CD14-positive monocyte (primary cell): ENCODE results near the gene MSI2. TPM values are rescaled to one million over a fixed set of nuclear protein-coding genes. Genes with fewer than 3 reads are reported as not detected.

ENCODE experiments used
- DNase-seq, 3 donors: peaks; one replicate each; pipeline ENCODE4 v3.0.0-alpha.2; 2011 to 2022
- H2AFZ ChIP-seq: 2 replicates; pipeline ENCODE4 v1.6.0; 2012; ENCODE audit warnings: mild to moderate bottlenecking, low read depth, low read length, inconsistent platforms; ENCODE audit not compliant: insufficient read depth, poor library complexity, severe bottlenecking
- H3K27ac ChIP-seq, 2 donors: 1 replicate in 1 of 2; 2 replicates in 1 of 2; pipeline ENCODE4 v1.5.1; 2012 to 2013; ENCODE audit warnings: low read length in 2 of 2, control low read depth in 1 of 2, inconsistent platforms in 1 of 2, low read depth in 1 of 2, mild to moderate bottlenecking in 1 of 2
- H3K27me3 ChIP-seq, 2 donors: one replicate each; pipeline versions ENCODE4 v1.6.0 to v1.6.1; 2011 to 2013; ENCODE audit warnings: low read length in 2 of 2; ENCODE audit not compliant: control insufficient read depth in 2 of 2, insufficient read depth in 2 of 2
- H3K36me3 ChIP-seq, 2 donors: replicated peaks in 1 of 2; 1 replicate in 1 of 2; 2 replicates in 1 of 2; pipeline versions ENCODE4 v1.5.1 to v1.6.1; 2012 to 2013; ENCODE audit warnings: low read length in 2 of 2, control low read depth in 1 of 2, inconsistent platforms in 1 of 2, mild to moderate bottlenecking in 1 of 2; ENCODE audit not compliant: insufficient read depth in 2 of 2, control insufficient read depth in 1 of 2
- H3K4me1 ChIP-seq, 2 donors: 1 replicate in 1 of 2; 2 replicates in 1 of 2; pipeline versions ENCODE4 v1.5.1 to v1.6.1; 2012 to 2013; ENCODE audit warnings: low read length in 2 of 2, control low read depth in 1 of 2, inconsistent platforms in 1 of 2, mild to moderate bottlenecking in 1 of 2, moderate library complexity in 1 of 2; ENCODE audit not compliant: insufficient read depth in 2 of 2, control insufficient read depth in 1 of 2
- H3K4me2 ChIP-seq: replicated peaks from 2 replicates; pipeline ENCODE3; 2012; ENCODE audit warnings: low read length, moderate library complexity, mild to moderate bottlenecking; ENCODE audit not compliant: poor library complexity, severe bottlenecking; ENCODE audit errors: extremely low read depth
- H3K4me3 ChIP-seq, 3 experiments: fragments of 200-600 bp in 1 of 3; sonication (generic) in 1 of 3; replicated peaks in 1 of 3; 1 replicate in 2 of 3; 2 replicates in 1 of 3; pipeline ENCODE4 v1.5.1; 2011 to 2013; ENCODE audit warnings: low read length in 3 of 3, mild to moderate bottlenecking in 3 of 3, control low read depth in 2 of 3, low read depth in 2 of 3, inconsistent platforms in 1 of 3, moderate library complexity in 1 of 3
- H3K79me2 ChIP-seq: 2 replicates; pipeline ENCODE4 v1.6.0; 2012; ENCODE audit warnings: mild to moderate bottlenecking, control low read depth, inconsistent platforms, low read length, moderate library complexity; ENCODE audit not compliant: insufficient read depth
- H3K9ac ChIP-seq: 2 replicates; pipeline ENCODE4 v1.6.0; 2017; ENCODE audit warnings: low read length, mild to moderate bottlenecking; ENCODE audit not compliant: insufficient read depth, poor library complexity, severe bottlenecking
- H3K9me3 ChIP-seq, 2 donors: replicated peaks in 1 of 2; 1 replicate in 1 of 2; 2 replicates in 1 of 2; pipeline versions ENCODE4 v1.5.1 to v1.6.1; 2012 to 2013; ENCODE audit warnings: low read length in 2 of 2, control low read depth in 1 of 2; ENCODE audit not compliant: control insufficient read depth in 1 of 2, insufficient read depth in 1 of 2
- H4K20me1 ChIP-seq: 2 replicates; pipeline ENCODE4 v1.6.0; 2012; ENCODE audit warnings: mild to moderate bottlenecking, low read length, control low read depth, moderate library complexity; ENCODE audit not compliant: insufficient read depth
- H3K27ac Mint-ChIP-seq, 7 donors: one replicate each; pipeline ENCODE4 v1.8.0; 2020; ENCODE audit warnings: mild to moderate bottlenecking in 7 of 7, mixed read lengths in 7 of 7, moderate library complexity in 6 of 7, inconsistent platforms in 2 of 7
- H3K27me3 Mint-ChIP-seq, 3 donors: one replicate each; pipeline ENCODE4 v1.8.0; 2021 to 2022; ENCODE audit warnings: low read depth in 3 of 3, mild to moderate bottlenecking in 3 of 3, mixed read lengths in 3 of 3, moderate library complexity in 3 of 3, inconsistent platforms in 1 of 3
- H3K36me3 Mint-ChIP-seq, 2 donors: one replicate each; pipeline ENCODE4 v1.8.0; 2020; ENCODE audit warnings: mixed read lengths in 2 of 2, inconsistent platforms in 1 of 2, mild to moderate bottlenecking in 1 of 2
- H3K4me1 Mint-ChIP-seq: one replicate; pipeline ENCODE4 v1.8.0; 2020; ENCODE audit warnings: mild to moderate bottlenecking, mixed read lengths
- H3K4me3 Mint-ChIP-seq, 2 donors: one replicate each; pipeline ENCODE4 v1.8.0; 2020; ENCODE audit warnings: mild to moderate bottlenecking in 2 of 2, mixed read lengths in 2 of 2, moderate library complexity in 1 of 2
- H3K9me3 Mint-ChIP-seq, 7 donors: one replicate each; pipeline ENCODE4 v1.8.0; 2020 to 2022; ENCODE audit warnings: mixed read lengths in 7 of 7, mild to moderate bottlenecking in 6 of 7, moderate library complexity in 6 of 7, inconsistent platforms in 2 of 7
- WGBS: methylation state at CpG from one replicate; pipeline ENCODE4 v1.1.5; 2013; ENCODE audit warnings: missing lambda C conversion rate; ENCODE audit not compliant: insufficient coverage; 5-methylcytosine and 5-hydroxymethylcytosine counted together
- intact Hi-C, 2 donors: fragments of 100-400 bp; cut with micrococcal nuclease; formaldehyde crosslinking; loops; one replicate each; pipeline versions ENCODE4 v1.15.0 to v1.15.1; 2023
- polyA plus RNA-seq, 3 donors: library from polyadenylated mRNA; depleted of rRNA in 1 of 3; unstranded in 2 of 3; stranded (reverse) in 1 of 3; fragments of 300-500 nt in 2 of 3; fragments of >200 nt in 1 of 3; fragmentation: Illumina TruSeq in 2 of 3; gene quantifications; 1 replicate in 2 of 3; 2 replicates in 1 of 3; pipeline ENCODE4 v1.2.3, GENCODE V29; 2012 to 2021
- TF ChIP-seq, protein P1 (sequence below): fragments of 200-600 bp; IDR thresholded peaks from one replicate; pipeline ENCODE4 v1.8.0; 2022; ENCODE audit warnings: antibody characterized with exemption, mild to moderate bottlenecking

Gene MSI2
- polyA plus RNA-seq, 3 donors = 0.20 to 6.6 (median 0.37) TPM

DNA sequence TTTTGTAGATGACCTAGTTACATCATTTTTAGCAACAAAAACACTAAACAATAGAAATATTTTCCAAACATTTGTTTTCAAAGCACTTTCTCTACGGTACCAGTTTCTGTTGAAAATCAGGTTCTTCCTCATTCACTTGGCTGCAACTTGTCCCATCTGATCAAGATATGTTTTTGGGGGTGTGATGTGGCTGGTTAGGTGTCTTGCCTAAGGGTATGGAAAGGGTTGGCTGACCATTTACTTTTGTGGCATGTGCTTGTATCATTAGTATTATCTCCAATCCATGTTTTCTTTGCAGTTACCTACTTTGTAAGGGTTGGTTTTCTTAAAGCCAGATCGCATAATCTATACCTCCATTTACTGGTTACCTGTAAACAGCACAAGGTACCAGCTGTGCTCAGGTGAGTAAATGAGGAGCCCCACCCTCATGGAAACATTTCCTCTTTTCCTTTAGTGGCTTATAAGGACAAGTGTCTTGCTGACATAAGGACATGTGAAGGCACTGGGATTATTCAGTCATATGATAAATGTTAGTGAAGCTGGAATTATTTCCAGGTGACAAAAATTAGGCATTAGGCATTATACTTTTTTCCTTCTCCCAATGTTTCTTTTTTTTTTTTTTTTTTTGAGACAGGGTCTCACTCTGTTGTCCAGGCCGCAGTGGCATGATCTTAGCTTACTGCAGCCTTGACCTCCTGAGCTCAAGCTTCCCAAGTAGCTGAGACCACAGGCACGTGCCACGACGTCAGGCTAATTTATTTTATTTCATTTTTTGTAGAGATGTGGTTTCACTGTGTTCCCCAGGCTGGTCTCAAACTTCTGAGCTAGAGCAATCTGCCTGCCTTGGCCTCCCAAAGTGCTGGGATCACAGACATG lies 326.8 kb downstream of the MSI2 start:
- H3K27me3 Mint-ChIP-seq = peaks cover 0 to 4% (median 0%) of the 10 kb centered on the region in 3 donors
- no peak overlapping the region for H3K27ac ChIP-seq
- H3K4me3 Mint-ChIP-seq = no peak overlapping the region
- H3K9me3 Mint-ChIP-seq = no peaks in the 10 kb centered on the region
- no peak overlapping the region for H3K4me2 ChIP-seq
- no peak overlapping the region for H3K9ac ChIP-seq
- no peak overlapping the region for H3K27ac Mint-ChIP-seq
- H3K9me3 ChIP-seq = no peaks in the 10 kb centered on the region
- TF ChIP-seq, protein P1, sequence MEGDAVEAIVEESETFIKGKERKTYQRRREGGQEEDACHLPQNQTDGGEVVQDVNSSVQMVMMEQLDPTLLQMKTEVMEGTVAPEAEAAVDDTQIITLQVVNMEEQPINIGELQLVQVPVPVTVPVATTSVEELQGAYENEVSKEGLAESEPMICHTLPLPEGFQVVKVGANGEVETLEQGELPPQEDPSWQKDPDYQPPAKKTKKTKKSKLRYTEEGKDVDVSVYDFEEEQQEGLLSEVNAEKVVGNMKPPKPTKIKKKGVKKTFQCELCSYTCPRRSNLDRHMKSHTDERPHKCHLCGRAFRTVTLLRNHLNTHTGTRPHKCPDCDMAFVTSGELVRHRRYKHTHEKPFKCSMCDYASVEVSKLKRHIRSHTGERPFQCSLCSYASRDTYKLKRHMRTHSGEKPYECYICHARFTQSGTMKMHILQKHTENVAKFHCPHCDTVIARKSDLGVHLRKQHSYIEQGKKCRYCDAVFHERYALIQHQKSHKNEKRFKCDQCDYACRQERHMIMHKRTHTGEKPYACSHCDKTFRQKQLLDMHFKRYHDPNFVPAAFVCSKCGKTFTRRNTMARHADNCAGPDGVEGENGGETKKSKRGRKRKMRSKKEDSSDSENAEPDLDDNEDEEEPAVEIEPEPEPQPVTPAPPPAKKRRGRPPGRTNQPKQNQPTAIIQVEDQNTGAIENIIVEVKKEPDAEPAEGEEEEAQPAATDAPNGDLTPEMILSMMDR = no peak
- H2AFZ ChIP-seq = no peak overlapping the region
- H3K27me3 ChIP-seq = no peaks in the 10 kb centered on the region
- H3K4me1 Mint-ChIP-seq = peaks cover 12% of the 10 kb centered on the region
- no peaks in the 10 kb centered on the region for H3K36me3 Mint-ChIP-seq
- peaks cover 7 to 9% of the 10 kb centered on the region in 2 donors for H3K4me1 ChIP-seq
- H3K36me3 ChIP-seq = no peaks in the 10 kb centered on the region
- no peak for DNase-seq
- no peak overlapping the region for H3K4me3 ChIP-seq
- intact Hi-C loops = no loop called here
- H3K79me2 ChIP-seq = no peaks in the 10 kb centered on the region
- H4K20me1 ChIP-seq = no peaks in the 10 kb centered on the region
- WGBS = no CpG with 5 or more reads among the region's 6 CpGs

GRCh38 chr17:57584050-57584551 lies 327.8 kb downstream of the MSI2 start:
- Mint-ChIP-seq H3K4me3 (no peak overlapping the region), H3K27ac (peak overlapping the region in 1 of 7 donors; percentile 31), H3K4me1 (peaks cover 3% of the 10 kb centered on the region), H3K27me3 (peaks cover 0 to 4% (median 2%) of the 10 kb centered on the region in 3 donors), H3K9me3 (no peaks in the 10 kb centered on the region), H3K36me3 (no peaks in the 10 kb centered on the region)
- 96% methylated on average over 7 of the region's 9 CpGs for WGBS
- DNase-seq = no peak
- H4K20me1 ChIP-seq = no peaks in the 10 kb centered on the region
- H3K36me3 ChIP-seq = no peaks in the 10 kb centered on the region
- H3K79me2 ChIP-seq = no peaks in the 10 kb centered on the region
- no peaks in the 10 kb centered on the region for H3K27me3 ChIP-seq
- no peak overlapping the region for H3K27ac ChIP-seq
- no peak overlapping the region for H2AFZ ChIP-seq
- H3K9ac ChIP-seq = no peak overlapping the region
- H3K4me2 ChIP-seq = no peak overlapping the region
- H3K4me1 ChIP-seq = no peaks in the 10 kb centered on the region
- intact Hi-C loops = no loop called here
- no peaks in the 10 kb centered on the region for H3K9me3 ChIP-seq
- TF ChIP-seq, protein P1 = no peak
- no peak overlapping the region for H3K4me3 ChIP-seq
